Peyer's patch (tissue), 4 donors: ENCODE data around the gene SORBS1.

Source experiments
- CTCF ChIP-seq, 6 experiments: fragments of 450-650 bp in 4 of 6; fragments of 200-600 bp in 2 of 6; sonication (generic) in 1 of 6; IDR thresholded peaks; one replicate each; pipeline ENCODE4 v1.5.1; 2017 to 2019; ENCODE audit warnings: antibody characterized with exemption in 6 of 6, mild to moderate bottlenecking in 3 of 6, moderate library complexity in 1 of 6
- POLR2A ChIP-seq, 2 donors: fragments of 450-650 bp; IDR thresholded peaks; one replicate each; pipeline ENCODE4 v1.5.1; 2017; ENCODE audit warnings: antibody characterized with exemption in 2 of 2, mild to moderate bottlenecking in 2 of 2, moderate library complexity in 2 of 2

- TF ChIP-seq CTCF (IDR thresholded peaks at IDR 0.05) (no peak), POLR2A (IDR thresholded peaks at IDR 0.05) (no peak)
Measured at GRCh38 chr10:95277201-95277570, 284.0 kb downstream of the SORBS1 start.
